ENCODE data around the gene CSRNP2.

Gene CSRNP2, protein sequence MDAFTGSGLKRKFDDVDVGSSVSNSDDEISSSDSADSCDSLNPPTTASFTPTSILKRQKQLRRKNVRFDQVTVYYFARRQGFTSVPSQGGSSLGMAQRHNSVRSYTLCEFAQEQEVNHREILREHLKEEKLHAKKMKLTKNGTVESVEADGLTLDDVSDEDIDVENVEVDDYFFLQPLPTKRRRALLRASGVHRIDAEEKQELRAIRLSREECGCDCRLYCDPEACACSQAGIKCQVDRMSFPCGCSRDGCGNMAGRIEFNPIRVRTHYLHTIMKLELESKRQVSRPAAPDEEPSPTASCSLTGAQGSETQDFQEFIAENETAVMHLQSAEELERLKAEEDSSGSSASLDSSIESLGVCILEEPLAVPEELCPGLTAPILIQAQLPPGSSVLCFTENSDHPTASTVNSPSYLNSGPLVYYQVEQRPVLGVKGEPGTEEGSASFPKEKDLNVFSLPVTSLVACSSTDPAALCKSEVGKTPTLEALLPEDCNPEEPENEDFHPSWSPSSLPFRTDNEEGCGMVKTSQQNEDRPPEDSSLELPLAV

DNA sequence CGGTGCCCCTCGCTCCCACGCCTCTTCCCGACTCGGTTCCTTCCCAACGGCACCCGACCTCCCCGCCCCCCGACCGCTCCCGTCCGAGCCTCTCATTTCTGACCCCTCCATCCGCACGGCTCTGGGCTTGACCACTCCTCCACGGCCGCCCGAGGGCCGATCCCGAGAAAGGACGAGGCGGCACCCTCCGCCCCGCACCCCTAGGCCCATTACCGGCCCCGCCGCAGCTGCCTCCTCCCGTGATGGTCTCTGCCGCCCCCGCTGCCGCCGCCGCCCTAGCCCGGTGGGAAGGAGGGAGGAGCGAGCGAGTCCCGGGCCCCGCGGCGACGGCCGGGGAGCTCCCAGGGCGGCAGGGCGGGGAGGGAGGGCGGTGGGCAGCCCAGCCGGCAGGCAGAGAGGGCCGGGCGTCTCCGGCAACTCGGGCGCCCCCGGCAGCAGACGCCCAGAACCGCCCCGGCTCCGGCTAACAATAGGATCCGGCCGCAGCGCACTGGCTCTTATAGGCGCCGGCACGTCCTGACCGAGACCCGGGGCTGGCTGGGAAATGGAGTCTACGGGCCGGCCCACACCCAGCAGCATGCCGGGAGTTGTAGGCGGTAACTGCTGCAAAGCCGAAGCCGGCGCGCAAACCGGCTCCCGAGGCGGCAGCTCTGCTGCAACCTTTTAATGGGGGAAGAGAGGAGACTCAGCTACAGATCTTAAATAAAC, at the start of gene CSRNP2:
Gene CSRNP2 (minus strand): TSS at position 471 of the 708 bp plus-strand sequence. CDS start 7,035 bp downstream, outside the sequence.
- peak within 1 kb of the TSS; percentile 61 for H3K4me3 ChIP-seq (ENCODE audit: low read length)
- H3K36me3 ChIP-seq (ENCODE audit: control insufficient read depth, insufficient read depth, low read length) = no peaks in the 10 kb centered on the region
- peak within 1 kb of the TSS; percentile 80 for H3K9ac ChIP-seq (ENCODE audit: low read length)
- H3K27me3 ChIP-seq (ENCODE audit: control insufficient read depth, insufficient read depth, low read length) = no peaks in the 10 kb centered on the region
- H3K9me3 ChIP-seq (ENCODE audit: control insufficient read depth, low read length) = no peaks in the 10 kb centered on the region
- H3K4me1 ChIP-seq (ENCODE audit: control insufficient read depth, insufficient read depth, low read length) = peaks cover 5% of the 10 kb centered on the region

DNA sequence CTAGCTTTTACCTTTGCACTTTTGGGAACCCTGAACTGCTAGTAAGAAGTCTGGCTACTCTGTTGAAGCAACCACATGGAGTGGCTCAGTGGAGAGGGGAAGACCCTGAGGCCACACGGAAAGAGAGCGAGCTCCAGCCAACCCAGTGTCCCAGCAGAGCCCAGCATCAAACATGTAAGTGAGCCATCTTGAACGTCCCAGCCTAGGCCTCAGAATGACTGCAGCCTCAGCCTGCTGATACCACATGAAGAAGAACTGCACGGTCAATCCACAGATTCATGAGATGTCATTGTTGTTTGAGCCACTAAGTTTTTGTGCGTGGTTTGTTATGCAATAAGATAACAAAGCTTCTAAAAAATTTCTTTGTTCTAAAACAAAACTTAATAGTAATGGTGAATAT, 49.3 kb upstream of the CSRNP2 start:
- H3K9me3 ChIP-seq (ENCODE audit: control insufficient read depth, low read length) = no peaks in the 10 kb centered on the region
- no peaks in the 10 kb centered on the region for H3K27me3 ChIP-seq (ENCODE audit: control insufficient read depth, insufficient read depth, low read length)
- no peaks in the 10 kb centered on the region for H3K4me1 ChIP-seq (ENCODE audit: control insufficient read depth, insufficient read depth, low read length)
- no peaks in the 10 kb centered on the region for H3K36me3 ChIP-seq (ENCODE audit: control insufficient read depth, insufficient read depth, low read length)
- no peak overlapping the region for H3K9ac ChIP-seq (ENCODE audit: low read length)
- H3K4me3 ChIP-seq (ENCODE audit: low read length) = no peak overlapping the region

DNA sequence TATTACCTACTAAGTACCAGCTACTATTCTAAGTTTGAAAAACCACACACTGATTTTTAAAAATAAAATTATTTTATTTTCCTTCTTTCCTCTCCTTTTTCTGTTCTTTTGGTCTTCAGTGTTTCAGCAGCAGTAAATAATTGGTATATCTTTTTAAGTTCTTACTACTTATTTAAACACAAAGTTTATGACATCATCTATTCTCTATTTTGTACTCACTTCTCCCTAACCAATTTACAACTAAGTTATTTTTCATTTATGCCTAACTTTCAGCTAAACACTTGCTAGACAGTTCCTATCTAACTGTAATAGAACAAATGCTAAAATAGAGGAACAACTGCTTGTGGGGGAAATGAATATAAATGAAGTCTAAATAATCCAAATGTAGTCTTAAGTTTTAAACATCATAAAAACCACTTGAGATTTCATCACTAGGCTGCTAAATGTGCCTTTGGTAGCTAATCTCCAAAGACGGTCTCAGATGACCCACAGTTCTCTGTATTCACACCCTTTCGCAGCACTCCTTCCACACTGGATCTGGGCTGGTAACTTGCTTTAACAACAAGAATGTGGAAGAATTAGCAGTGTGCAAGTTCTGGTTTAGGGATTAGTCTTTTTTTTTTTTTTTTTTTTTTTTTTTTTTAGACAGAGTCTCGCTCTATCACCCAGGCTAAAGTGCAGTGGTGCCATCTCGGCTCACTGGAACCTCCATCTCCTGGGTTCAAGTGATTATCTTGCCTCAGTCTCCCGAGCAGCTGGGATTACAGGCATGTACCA, 48.5 kb upstream of the CSRNP2 start:
- Histone ChIP-seq H3K4me1 (ENCODE audit: control insufficient read depth, insufficient read depth, low read length) (no peaks in the 10 kb centered on the region), H3K4me3 (ENCODE audit: low read length) (no peak overlapping the region), H3K9ac (ENCODE audit: low read length) (no peak overlapping the region), H3K27me3 (ENCODE audit: control insufficient read depth, insufficient read depth, low read length) (no peaks in the 10 kb centered on the region), H3K36me3 (ENCODE audit: control insufficient read depth, insufficient read depth, low read length) (no peaks in the 10 kb centered on the region), H3K9me3 (ENCODE audit: control insufficient read depth, low read length) (no peaks in the 10 kb centered on the region)

DNA sequence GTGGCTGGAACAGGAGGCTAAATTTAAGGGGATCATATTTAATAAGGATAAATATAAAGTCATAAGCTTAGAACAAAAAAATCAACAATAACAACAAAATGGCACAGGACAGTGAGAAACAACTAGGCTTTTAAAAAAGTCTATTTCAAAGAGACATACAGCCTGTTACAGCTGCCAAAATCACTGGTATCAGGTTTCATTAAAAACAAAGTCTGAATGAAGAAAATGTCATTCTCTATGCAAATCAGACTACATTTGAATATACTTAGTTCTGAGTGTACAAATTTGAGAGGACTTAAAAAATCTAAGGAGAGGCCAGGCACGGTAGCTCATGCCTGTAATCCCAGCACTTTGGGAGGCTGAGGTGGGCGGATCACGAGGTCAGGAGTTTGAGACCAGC, 45.5 kb upstream of the CSRNP2 start:
- H3K9me3 ChIP-seq (ENCODE audit: control insufficient read depth, low read length) = no peaks in the 10 kb centered on the region
- no peak overlapping the region for H3K9ac ChIP-seq (ENCODE audit: low read length)
- no peaks in the 10 kb centered on the region for H3K27me3 ChIP-seq (ENCODE audit: control insufficient read depth, insufficient read depth, low read length)
- H3K36me3 ChIP-seq (ENCODE audit: control insufficient read depth, insufficient read depth, low read length) = no peaks in the 10 kb centered on the region
- H3K4me1 ChIP-seq (ENCODE audit: control insufficient read depth, insufficient read depth, low read length) = no peaks in the 10 kb centered on the region
- no peak overlapping the region for H3K4me3 ChIP-seq (ENCODE audit: low read length)

DNA sequence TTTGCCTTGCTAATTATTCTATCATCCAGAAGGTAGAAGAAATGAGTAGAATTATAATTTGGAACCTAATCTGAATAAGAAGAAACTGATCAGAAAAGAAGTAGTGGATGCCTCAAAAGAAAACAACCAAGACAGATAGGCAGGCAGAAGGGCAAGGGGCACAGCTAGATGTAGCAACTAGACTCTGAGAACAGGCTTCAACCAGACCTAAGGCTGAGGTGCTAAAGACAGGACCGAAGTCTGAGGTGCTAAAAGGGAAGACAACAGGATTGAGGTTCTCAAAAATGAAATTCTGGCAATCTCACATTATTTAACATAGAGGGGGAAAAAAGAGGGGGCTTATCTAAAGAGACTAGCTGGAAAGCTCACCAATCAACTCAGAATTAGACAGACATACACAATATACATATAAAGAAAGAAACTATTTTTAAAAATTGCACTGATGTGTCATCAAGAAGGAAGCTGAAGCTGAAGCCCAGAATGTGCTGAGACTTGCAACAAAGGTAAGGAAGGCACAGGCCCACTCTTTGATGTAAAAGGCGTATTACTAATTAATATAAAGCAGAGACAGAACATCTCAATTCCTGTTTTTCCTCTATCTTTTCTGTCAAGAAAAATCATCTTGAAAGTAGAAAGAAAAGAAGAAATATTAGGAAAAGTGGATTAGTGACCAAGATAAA, 43.8 kb upstream of the CSRNP2 start:
- Histone ChIP-seq H3K27me3 (ENCODE audit: control insufficient read depth, insufficient read depth, low read length) (no peaks in the 10 kb centered on the region), H3K36me3 (ENCODE audit: control insufficient read depth, insufficient read depth, low read length) (no peaks in the 10 kb centered on the region), H3K4me3 (ENCODE audit: low read length) (no peak overlapping the region), H3K9ac (ENCODE audit: low read length) (no peak overlapping the region), H3K4me1 (ENCODE audit: control insufficient read depth, insufficient read depth, low read length) (no peaks in the 10 kb centered on the region), H3K9me3 (ENCODE audit: control insufficient read depth, low read length) (no peaks in the 10 kb centered on the region)

DNA sequence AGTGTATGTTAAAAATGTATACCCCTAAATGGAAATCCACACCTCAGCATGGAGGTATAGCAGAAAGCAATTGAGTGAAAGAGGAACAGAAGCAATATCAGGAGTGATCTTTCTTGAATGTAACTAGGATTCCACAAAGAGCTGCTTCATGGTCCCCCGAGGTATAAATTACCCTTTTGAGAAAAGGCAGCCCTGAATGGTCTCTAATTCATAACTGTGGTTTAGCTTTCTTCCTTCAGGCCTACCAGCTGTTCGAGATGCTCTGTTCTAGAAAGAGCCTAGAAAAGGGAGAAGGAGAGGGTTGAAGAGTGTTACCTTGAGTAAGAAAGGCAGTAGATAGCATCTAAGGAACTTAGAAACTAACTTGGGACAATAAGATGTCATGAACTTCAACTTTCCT, 42.9 kb upstream of the CSRNP2 start:
- Histone ChIP-seq H3K4me3 (ENCODE audit: low read length) (no peak overlapping the region), H3K36me3 (ENCODE audit: control insufficient read depth, insufficient read depth, low read length) (no peaks in the 10 kb centered on the region), H3K9me3 (ENCODE audit: control insufficient read depth, low read length) (no peaks in the 10 kb centered on the region), H3K4me1 (ENCODE audit: control insufficient read depth, insufficient read depth, low read length) (no peaks in the 10 kb centered on the region), H3K27me3 (ENCODE audit: control insufficient read depth, insufficient read depth, low read length) (no peaks in the 10 kb centered on the region), H3K9ac (ENCODE audit: low read length) (no peak overlapping the region)

DNA sequence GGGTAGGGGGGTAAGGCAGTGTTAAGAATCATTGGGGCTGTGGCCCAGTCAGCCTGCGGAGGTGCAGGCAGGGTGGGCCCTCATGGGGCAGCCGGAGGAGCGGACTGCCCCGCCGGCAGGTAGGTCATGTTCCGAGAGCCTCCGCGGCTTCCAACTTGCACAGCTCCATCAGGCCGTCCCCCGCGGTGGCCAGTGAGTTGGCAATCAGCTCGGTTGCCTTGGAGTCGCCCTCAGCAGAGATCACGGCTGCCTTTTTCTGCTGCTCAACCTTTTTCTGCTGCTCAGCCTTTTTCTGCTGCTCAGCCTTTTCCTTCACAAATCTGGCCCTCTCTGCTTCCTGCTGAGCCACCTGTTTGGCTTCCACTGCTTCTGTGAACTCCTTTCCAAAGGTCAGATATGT, 41.1 kb upstream of the CSRNP2 start:
- no peaks in the 10 kb centered on the region for H3K36me3 ChIP-seq (ENCODE audit: control insufficient read depth, insufficient read depth, low read length)
- no peaks in the 10 kb centered on the region for H3K27me3 ChIP-seq (ENCODE audit: control insufficient read depth, insufficient read depth, low read length)
- H3K9ac ChIP-seq (ENCODE audit: low read length) = no peak overlapping the region
- H3K4me3 ChIP-seq (ENCODE audit: low read length) = no peak overlapping the region
- H3K9me3 ChIP-seq (ENCODE audit: control insufficient read depth, low read length) = no peaks in the 10 kb centered on the region
- H3K4me1 ChIP-seq (ENCODE audit: control insufficient read depth, insufficient read depth, low read length) = no peaks in the 10 kb centered on the region

DNA sequence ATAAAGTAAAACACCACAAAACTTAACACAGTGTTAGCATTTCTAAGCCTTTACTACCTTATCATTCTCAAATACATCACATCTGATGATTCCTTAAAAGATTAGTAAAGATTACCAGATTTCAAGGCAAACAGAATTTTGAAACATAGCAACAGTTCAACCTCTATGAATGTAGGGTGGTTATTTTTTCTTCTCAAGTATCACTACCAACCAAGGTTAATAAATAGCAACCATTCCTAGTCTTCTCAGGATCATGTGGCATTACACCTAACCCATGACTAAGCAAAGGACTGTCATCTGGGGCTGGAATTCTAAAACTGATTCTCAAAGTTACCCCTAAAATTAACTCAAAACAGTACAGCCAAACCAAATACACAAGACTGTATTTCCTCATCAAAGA, 39.4 kb upstream of the CSRNP2 start:
- no peak overlapping the region for H3K4me3 ChIP-seq (ENCODE audit: low read length)
- no peaks in the 10 kb centered on the region for H3K36me3 ChIP-seq (ENCODE audit: control insufficient read depth, insufficient read depth, low read length)
- no peaks in the 10 kb centered on the region for H3K27me3 ChIP-seq (ENCODE audit: control insufficient read depth, insufficient read depth, low read length)
- H3K4me1 ChIP-seq (ENCODE audit: control insufficient read depth, insufficient read depth, low read length) = no peaks in the 10 kb centered on the region
- H3K9ac ChIP-seq (ENCODE audit: low read length) = no peak overlapping the region
- no peaks in the 10 kb centered on the region for H3K9me3 ChIP-seq (ENCODE audit: control insufficient read depth, low read length)

DNA sequence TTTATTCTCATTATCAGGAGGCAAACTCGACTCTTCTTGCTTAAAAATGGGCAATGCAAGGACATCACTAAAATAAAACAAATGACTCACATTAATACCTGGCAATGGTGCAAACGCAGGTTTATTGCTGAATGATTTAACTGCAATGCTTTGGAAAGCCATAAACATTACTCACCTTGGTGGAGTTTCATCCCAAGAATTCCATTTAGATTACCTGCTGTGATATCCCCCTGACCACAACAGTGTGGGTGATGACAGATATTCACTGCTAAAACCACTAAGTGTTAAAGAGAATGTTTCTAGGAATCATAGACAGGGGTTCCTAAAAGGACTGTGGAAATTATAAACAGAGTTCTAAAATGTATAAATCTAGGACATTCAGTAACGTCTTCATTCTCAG, 35.3 kb upstream of the CSRNP2 start:
- Histone ChIP-seq H3K36me3 (ENCODE audit: control insufficient read depth, insufficient read depth, low read length) (no peaks in the 10 kb centered on the region), H3K4me3 (ENCODE audit: low read length) (no peak overlapping the region), H3K4me1 (ENCODE audit: control insufficient read depth, insufficient read depth, low read length) (no peaks in the 10 kb centered on the region), H3K9me3 (ENCODE audit: control insufficient read depth, low read length) (no peaks in the 10 kb centered on the region), H3K9ac (ENCODE audit: low read length) (no peak overlapping the region), H3K27me3 (ENCODE audit: control insufficient read depth, insufficient read depth, low read length) (no peaks in the 10 kb centered on the region)

DNA sequence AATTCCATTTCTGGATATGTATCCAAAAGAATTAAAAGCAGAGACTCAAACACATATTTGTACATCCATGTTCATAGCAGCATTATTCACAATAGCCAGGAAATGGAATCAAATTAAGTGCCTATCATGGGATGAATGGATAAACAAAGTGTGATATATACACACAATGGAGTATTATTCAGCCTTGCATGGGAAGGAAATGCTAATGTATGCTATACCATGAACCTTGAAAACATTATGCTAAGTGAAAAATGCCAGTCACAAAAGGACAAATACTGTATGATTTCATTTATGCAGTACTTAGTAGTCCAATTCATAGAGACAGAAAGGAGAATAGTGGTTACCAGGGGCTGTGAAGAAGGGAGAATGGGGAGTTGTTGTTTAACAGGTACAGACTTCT, 32.1 kb upstream of the CSRNP2 start:
- Histone ChIP-seq H3K9me3 (ENCODE audit: control insufficient read depth, low read length) (no peaks in the 10 kb centered on the region), H3K9ac (ENCODE audit: low read length) (no peak overlapping the region), H3K36me3 (ENCODE audit: control insufficient read depth, insufficient read depth, low read length) (peaks cover 2% of the 10 kb centered on the region), H3K27me3 (ENCODE audit: control insufficient read depth, insufficient read depth, low read length) (no peaks in the 10 kb centered on the region), H3K4me3 (ENCODE audit: low read length) (no peak overlapping the region), H3K4me1 (ENCODE audit: control insufficient read depth, insufficient read depth, low read length) (no peaks in the 10 kb centered on the region)

DNA sequence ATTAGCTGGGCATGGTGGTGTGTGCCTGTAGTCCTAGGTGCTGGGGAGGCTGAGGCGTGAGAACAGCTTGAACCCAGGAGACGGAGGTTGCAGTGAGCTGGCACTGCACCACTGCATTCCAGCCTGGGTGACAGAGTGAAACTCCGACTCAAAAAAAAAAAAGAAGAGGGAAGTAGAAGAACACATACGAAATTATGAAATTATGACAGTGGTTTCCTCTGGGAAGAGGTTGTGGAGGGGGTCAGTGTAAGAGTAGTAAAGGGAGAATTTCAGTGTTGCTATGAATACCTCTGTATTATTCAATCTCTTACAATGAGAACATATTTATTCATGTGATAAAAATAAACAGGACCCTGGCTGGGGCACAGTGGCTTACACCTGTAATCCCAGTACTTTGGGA, 24.7 kb upstream of the CSRNP2 start:
- no peak overlapping the region for H3K9ac ChIP-seq (ENCODE audit: low read length)
- no peaks in the 10 kb centered on the region for H3K27me3 ChIP-seq (ENCODE audit: control insufficient read depth, insufficient read depth, low read length)
- H3K4me1 ChIP-seq (ENCODE audit: control insufficient read depth, insufficient read depth, low read length) = no peaks in the 10 kb centered on the region
- peaks cover 11% of the 10 kb centered on the region for H3K36me3 ChIP-seq (ENCODE audit: control insufficient read depth, insufficient read depth, low read length)
- H3K9me3 ChIP-seq (ENCODE audit: control insufficient read depth, low read length) = no peaks in the 10 kb centered on the region
- H3K4me3 ChIP-seq (ENCODE audit: low read length) = no peak overlapping the region
